Spleen (tissue), 7 donors: ENCODE measurements around the gene OR6N1.

Experiments
- CTCF ChIP-seq, 11 experiments: fragments of 200-600 bp in 7 of 11; fragments of 450-650 bp in 4 of 11; sonication (generic) in 4 of 11; IDR thresholded peaks in 8 of 11; conservative IDR thresholded peaks in 3 of 11; 1 replicate in 7 of 11; 2 replicates in 4 of 11; pipeline versions ENCODE4 v1.4.0 to v1.8.0; 2016 to 2021; ENCODE audit warnings: antibody characterized with exemption in 11 of 11, inconsistent platforms in 4 of 11, mild to moderate bottlenecking in 1 of 11
- POLR2AphosphoS5 ChIP-seq, 3 donors: sonication (generic); formaldehyde crosslinking; IDR thresholded peaks; one replicate each; pipeline ENCODE4 v1.5.1; 2017; ENCODE audit warnings: antibody characterized with exemption in 3 of 3
- donor health status: DM: no; HTN: no; CAD: no; lungs with moderate emphysema.
- donor health status: DM: no; HTN: no; CAD: no.
- donor health status: DM: no; HTN: no; CAD: no.

- no peak for TF ChIP-seq CTCF (IDR thresholded peaks at IDR 0.05 in 8 of 11, conservative IDR thresholded peaks at IDR 0.05 in 3 of 11)
- no peak for TF ChIP-seq POLR2AphosphoS5 (IDR thresholded peaks at IDR 0.05)
Observed at GRCh38 chr1:158720620-158721019, 51.4 kb downstream of the OR6N1 start, which contains the start of gene OR6K3.
